ENCODE results near the gene ASTN2. TPM values are rescaled to one million over a fixed set of nuclear protein-coding genes. Genes with fewer than 3 reads are reported as not detected.

ASTN2 gene
- total RNA-seq, 1 donor from 2014 or later: 2.1 TPM

- no peak for DNase-seq (ENCODE audit: low read depth, low spot score)
Measured at GRCh38 chr9:117304549-117304948, 110.3 kb downstream of the ASTN2 start.

- DNase-seq (ENCODE audit: low read depth, low spot score): no peak
Measured at GRCh38 chr9:117303643-117304230, 111.1 kb downstream of the ASTN2 start.

- no peak for DNase-seq (ENCODE audit: low read depth, low spot score)
Measured at GRCh38 chr9:117302487-117302886, 112.4 kb downstream of the ASTN2 start.

GRCh38 chr9:117300371-117301110, 114.3 kb downstream of the ASTN2 start:
- DNase-seq (ENCODE audit: low read depth, low spot score): no peak

- no peak for DNase-seq (ENCODE audit: low read depth, low spot score)
Measured at GRCh38 chr9:117296453-117296852, 118.4 kb downstream of the ASTN2 start.

GRCh38 chr9:117293206-117294114, 121.4 kb downstream of the ASTN2 start:
- DNase-seq (ENCODE audit: low read depth, low spot score): no peak

- no peak for DNase-seq (ENCODE audit: low read depth, low spot score)
Measured at GRCh38 chr9:117290856-117291622, 123.8 kb downstream of the ASTN2 start.

- no peak for DNase-seq (ENCODE audit: low read depth, low spot score)
Measured at GRCh38 chr9:117290306-117290840, 124.5 kb downstream of the ASTN2 start.

GRCh38 chr9:117286245-117286644, 128.6 kb downstream of the ASTN2 start:
- no peak for DNase-seq (ENCODE audit: low read depth, low spot score)

- no peak for DNase-seq (ENCODE audit: low read depth, low spot score)
Measured at GRCh38 chr9:117284414-117284813, 130.4 kb downstream of the ASTN2 start.

GRCh38 chr9:117282541-117282940, 132.3 kb downstream of the ASTN2 start:
- no peak for DNase-seq (ENCODE audit: low read depth, low spot score)

GRCh38 chr9:117278471-117279035, 136.3 kb downstream of the ASTN2 start:
- no peak for DNase-seq (ENCODE audit: low read depth, low spot score)

- DNase-seq (ENCODE audit: low read depth, low spot score): no peak
Measured at GRCh38 chr9:117278020-117278419, 136.8 kb downstream of the ASTN2 start.

- DNase-seq (ENCODE audit: low read depth, low spot score): no peak
Measured at GRCh38 chr9:117276444-117276843, 138.4 kb downstream of the ASTN2 start.

GRCh38 chr9:117273612-117274011, 141.2 kb downstream of the ASTN2 start:
- DNase-seq (ENCODE audit: low read depth, low spot score): no peak

- no peak for DNase-seq (ENCODE audit: low read depth, low spot score)
Measured at GRCh38 chr9:117268847-117269446, 145.9 kb downstream of the ASTN2 start.

- DNase-seq (ENCODE audit: low read depth, low spot score): no peak
Measured at GRCh38 chr9:117266855-117267497, 147.9 kb downstream of the ASTN2 start.

GRCh38 chr9:117265253-117265652, 149.6 kb downstream of the ASTN2 start:
- no peak for DNase-seq (ENCODE audit: low read depth, low spot score)

- DNase-seq (ENCODE audit: low read depth, low spot score): no peak
Measured at GRCh38 chr9:117258184-117258866, 156.5 kb downstream of the ASTN2 start.
